Hepatocyte (in vitro differentiated cells): ENCODE measurements around the gene RDH5. TPM values are rescaled to one million over a fixed set of nuclear protein-coding genes. Genes with fewer than 3 reads are reported as not detected.

Source experiments
- DNase-seq: peaks from one replicate; pipeline ENCODE4 v3.0.0-alpha.2; 2016; ENCODE audit warnings: low spot score
- H2AFZ ChIP-seq: fragments of 200-600 bp; sonication (generic); 2 replicates; pipeline ENCODE4 v1.6.0; 2016; ENCODE audit warnings: antibody characterized with exemption, mild to moderate bottlenecking
- H3K27ac ChIP-seq: fragments of 200-600 bp; sonication (generic); 2 replicates; pipeline ENCODE4 v1.5.1; 2016; ENCODE audit warnings: mild to moderate bottlenecking
- H3K27me3 ChIP-seq: fragments of 200-600 bp; sonication (generic); 2 replicates; pipeline ENCODE4 v1.6.1; 2016
- H3K36me3 ChIP-seq: fragments of 200-600 bp; sonication (generic); replicated peaks from 2 replicates; pipeline ENCODE4 v1.5.1; 2016; ENCODE audit warnings: low read depth; ENCODE audit not compliant: insufficient read depth
- H3K4me1 ChIP-seq: fragments of 200-600 bp; sonication (generic); 2 replicates; pipeline ENCODE4 v1.5.1; 2016; ENCODE audit warnings: mild to moderate bottlenecking, moderate library complexity; ENCODE audit not compliant: insufficient read depth
- H3K4me2 ChIP-seq: fragments of 200-600 bp; sonication (generic); 2 replicates; pipeline ENCODE4 v1.6.0; 2016
- H3K4me3 ChIP-seq: fragments of 200-600 bp; sonication (generic); 2 replicates; pipeline ENCODE4 v1.5.1; 2016; ENCODE audit warnings: mild to moderate bottlenecking
- H3K79me2 ChIP-seq: fragments of 200-600 bp; sonication (generic); 2 replicates; pipeline ENCODE4 v1.6.0; 2017; ENCODE audit warnings: mild to moderate bottlenecking
- H3K9me2 ChIP-seq: fragments of 200-600 bp; sonication (generic); replicated peaks from 2 replicates; pipeline ENCODE4 v1.6.0; 2017; ENCODE audit warnings: mild to moderate bottlenecking; ENCODE audit not compliant: insufficient read depth
- H3K9me3 ChIP-seq: fragments of 200-600 bp; sonication (generic); 2 replicates; pipeline ENCODE4 v1.5.1; 2016; ENCODE audit warnings: low read depth, mild to moderate bottlenecking
- H4K20me1 ChIP-seq: fragments of 200-600 bp; sonication (generic); 2 replicates; pipeline ENCODE4 v1.6.0; 2016; ENCODE audit warnings: mild to moderate bottlenecking; ENCODE audit not compliant: insufficient read depth, poor library complexity, severe bottlenecking
- CTCF ChIP-seq: fragments of 200-600 bp; sonication (generic); IDR thresholded peaks from 2 replicates; pipeline ENCODE4 v1.5.1; 2016; ENCODE audit warnings: antibody characterized with exemption, mild to moderate bottlenecking; ENCODE audit not compliant: poor library complexity
- EZH2 ChIP-seq: fragments of 200-600 bp; sonication (generic); IDR thresholded peaks from 2 replicates; pipeline ENCODE4 v1.6.1; 2016; ENCODE audit warnings: antibody characterized with exemption, mild to moderate bottlenecking, borderline replicate concordance
- EZH2phosphoT487 ChIP-seq: fragments of 200-600 bp; sonication (generic); IDR thresholded peaks from one replicate; pipeline ENCODE4 v1.6.1; 2018; ENCODE audit warnings: antibody characterized with exemption, mild to moderate bottlenecking, low read depth, moderate library complexity; ENCODE audit not compliant: unreplicated experiment, severe bottlenecking
- WGBS: methylation state at CpG from one replicate; pipeline ENCODE4 v1.1.6; 2016; ENCODE audit warnings: low lambda C conversion rate; ENCODE audit errors: missing lambda C conversion rate; 5-methylcytosine and 5-hydroxymethylcytosine counted together
- polyA plus RNA-seq: library from polyadenylated mRNA; unstranded; fragments of >200 nt; fragmentation: Nextera tagmentation; extraction: Ambion mirVana; gene quantifications from 2 replicates; pipeline ENCODE4 v1.2.1, GENCODE V29; 2016
- total RNA-seq: library from RNA; depleted of rRNA; stranded (reverse); fragments of >200 nt; gene quantifications from 2 replicates; pipeline ENCODE4 v1.2.3, GENCODE V29; 2014

Gene RDH5
- total and polyA plus RNA-seq, 2 experiments from 2014 or later = 36.2 to 43.7 TPM

- no peaks in the 10 kb centered on the region for H3K36me3 ChIP-seq
- no peak for DNase-seq
- H3K27ac ChIP-seq = no peak overlapping the region
- H3K79me2 ChIP-seq = no peaks in the 10 kb centered on the region
- 89% methylated on average over 16 of the region's 16 CpGs for WGBS
- H2AFZ ChIP-seq = no peak overlapping the region
- no peaks in the 10 kb centered on the region for H3K4me1 ChIP-seq
- no peaks in the 10 kb centered on the region for H3K27me3 ChIP-seq
- no peaks in the 10 kb centered on the region for H3K9me2 ChIP-seq
- H3K9me3 ChIP-seq = no peaks in the 10 kb centered on the region
- TF ChIP-seq EZH2phosphoT487 = no peak
- TF ChIP-seq EZH2 = no peak
- TF ChIP-seq CTCF = no peak
- no peak overlapping the region for H3K4me3 ChIP-seq
- no peak overlapping the region for H3K4me2 ChIP-seq
- H4K20me1 ChIP-seq = no peaks in the 10 kb centered on the region
Measured at GRCh38 chr12:55688716-55689655, 31.2 kb upstream of the RDH5 start.

GRCh38 chr12:55692631-55693322 lies 27.4 kb upstream of the RDH5 start:
- 93% methylated on average over 11 of the region's 12 CpGs for WGBS
- H3K27ac ChIP-seq = no peak overlapping the region
- H3K27me3 ChIP-seq = no peaks in the 10 kb centered on the region
- DNase-seq = no peak
- TF ChIP-seq CTCF (no peak), EZH2phosphoT487 (no peak), EZH2 (no peak)
- no peaks in the 10 kb centered on the region for H3K4me1 ChIP-seq
- H3K4me2 ChIP-seq = no peak overlapping the region
- H3K4me3 ChIP-seq = no peak overlapping the region
- H3K9me2 ChIP-seq = no peaks in the 10 kb centered on the region
- no peaks in the 10 kb centered on the region for H3K9me3 ChIP-seq
- H2AFZ ChIP-seq = no peak overlapping the region
- H4K20me1 ChIP-seq = no peaks in the 10 kb centered on the region
- H3K36me3 ChIP-seq = no peaks in the 10 kb centered on the region
- no peaks in the 10 kb centered on the region for H3K79me2 ChIP-seq

DNA sequence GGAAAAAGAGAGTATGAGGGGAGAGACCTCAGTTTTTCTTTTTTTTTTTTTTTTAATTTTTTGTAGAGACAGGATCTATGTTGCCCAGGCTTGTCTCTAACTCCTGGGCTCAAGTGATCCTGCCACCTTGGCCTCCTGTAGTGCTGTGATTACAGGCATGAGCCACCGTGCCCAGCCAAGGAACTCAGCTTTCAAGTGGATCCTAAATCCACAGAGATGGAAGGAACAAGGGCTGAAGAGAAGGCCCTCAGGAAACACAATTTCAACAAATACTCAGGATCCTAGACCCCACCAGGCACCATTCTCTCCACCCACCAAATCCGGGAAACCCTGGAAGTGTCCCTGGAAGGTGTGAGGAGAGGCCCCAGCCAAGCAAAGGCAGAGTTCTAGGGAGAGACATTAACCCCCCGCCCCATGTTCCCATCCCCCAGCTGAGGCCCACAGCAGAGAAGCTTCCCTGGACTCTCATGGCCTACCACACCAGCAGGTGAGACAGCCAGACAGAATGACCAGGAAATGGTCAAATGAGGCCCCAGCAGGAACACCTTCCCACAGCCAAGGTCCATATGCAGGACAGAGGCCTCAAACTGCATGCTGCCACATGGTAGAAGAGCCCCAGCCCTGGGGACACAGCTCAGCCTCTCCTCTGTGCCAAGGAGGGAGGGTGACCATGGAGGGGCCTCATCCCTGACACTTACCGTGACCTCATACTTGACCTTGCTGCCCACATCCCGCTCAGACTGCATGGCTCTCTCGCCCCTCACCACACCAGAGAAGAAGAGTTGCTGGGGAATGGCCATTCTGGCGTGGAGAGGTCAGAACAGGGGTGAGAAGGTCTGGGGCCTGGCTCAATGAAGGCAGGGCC lies 26.6 kb upstream of the RDH5 start:
- no peaks in the 10 kb centered on the region for H3K27me3 ChIP-seq
- no peak overlapping the region for H3K4me3 ChIP-seq
- H4K20me1 ChIP-seq = no peaks in the 10 kb centered on the region
- H2AFZ ChIP-seq = no peak overlapping the region
- H3K4me2 ChIP-seq = no peak overlapping the region
- H3K4me1 ChIP-seq = no peaks in the 10 kb centered on the region
- WGBS = 88% methylated on average over 7 of the region's 7 CpGs
- no peaks in the 10 kb centered on the region for H3K9me2 ChIP-seq
- TF ChIP-seq EZH2 = no peak
- TF ChIP-seq CTCF = no peak
- no peak for TF ChIP-seq EZH2phosphoT487
- no peaks in the 10 kb centered on the region for H3K79me2 ChIP-seq
- no peaks in the 10 kb centered on the region for H3K9me3 ChIP-seq
- no peak for DNase-seq
- H3K27ac ChIP-seq = no peak overlapping the region
- H3K36me3 ChIP-seq = no peaks in the 10 kb centered on the region
